ENCODE data around the gene ST6GALNAC6. TPM values are rescaled to one million over a fixed set of nuclear protein-coding genes. Genes with fewer than 3 reads are reported as not detected.

The ST6GALNAC6 gene
- polyA plus RNA-seq, 3 donors, result 8.2 to 14.4 (median 12.0) TPM

DNA sequence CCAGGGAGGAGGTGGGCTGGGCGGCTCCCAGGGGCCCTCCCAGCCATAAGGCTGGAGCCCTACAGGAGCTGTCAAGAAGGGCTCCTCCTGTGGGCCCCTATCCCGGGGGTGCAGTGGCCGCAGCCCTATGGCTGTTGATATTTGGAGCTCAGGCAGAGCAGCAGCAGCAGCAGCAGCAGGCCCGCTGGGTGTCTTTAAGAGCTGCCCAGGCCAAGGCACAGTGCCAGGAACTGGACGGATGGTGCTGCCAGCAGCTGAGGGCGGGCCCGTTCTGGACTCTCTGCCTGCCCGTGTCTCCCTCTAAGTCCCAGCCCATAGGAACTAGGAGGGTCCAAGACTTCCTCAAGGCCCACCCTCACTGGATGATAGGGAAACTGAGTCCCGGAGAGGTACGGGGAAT lies 25.5 kb downstream of the ST6GALNAC6 start:
- Histone ChIP-seq H3K27me3 (ENCODE audit: control insufficient read depth in 2 of 2, insufficient read depth in 2 of 2, low read length in 2 of 2) (peaks cover 6 to 20% of the 10 kb centered on the region in 2 donors), H4K20me1 (ENCODE audit: insufficient read depth, low read length) (no peaks in the 10 kb centered on the region), H3K4me3 (replicated peaks in 1 of 3; ENCODE audit: low read depth in 2 of 3, low read length in 3 of 3) (no peak overlapping the region), H3K4me1 (ENCODE audit: control insufficient read depth in 1 of 2, insufficient read depth in 2 of 2, low read length in 2 of 2) (peaks cover 6 to 15% of the 10 kb centered on the region in 2 donors), H3K27ac (ENCODE audit: low read depth in 1 of 2, low read length in 2 of 2) (no peak overlapping the region), H2AFZ (ENCODE audit: insufficient read depth, low read depth, low read length, poor library complexity, severe bottlenecking) (no peak overlapping the region), H3K79me2 (ENCODE audit: insufficient read depth, low read length) (no peaks in the 10 kb centered on the region), H3K4me2 (replicated peaks; ENCODE audit: extremely low read depth, low read length, poor library complexity, severe bottlenecking) (no peak overlapping the region), H3K36me3 (replicated peaks in 1 of 2; ENCODE audit: control insufficient read depth in 1 of 2, insufficient read depth in 2 of 2, low read length in 2 of 2) (no peaks in the 10 kb centered on the region), H3K9me3 (replicated peaks in 1 of 2; ENCODE audit: control insufficient read depth in 1 of 2, insufficient read depth in 1 of 2, low read length in 2 of 2) (no peaks in the 10 kb centered on the region), H3K9ac (ENCODE audit: insufficient read depth, low read length, poor library complexity, severe bottlenecking) (no peak overlapping the region)
- peaks cover 15 to 25% (median 17%) of the 10 kb centered on the region in 3 donors for H3K27me3 Mint-ChIP-seq (ENCODE audit: low read depth in 3 of 3)
- no peak overlapping the region for H3K27ac Mint-ChIP-seq
- TF ChIP-seq, protein P1, sequence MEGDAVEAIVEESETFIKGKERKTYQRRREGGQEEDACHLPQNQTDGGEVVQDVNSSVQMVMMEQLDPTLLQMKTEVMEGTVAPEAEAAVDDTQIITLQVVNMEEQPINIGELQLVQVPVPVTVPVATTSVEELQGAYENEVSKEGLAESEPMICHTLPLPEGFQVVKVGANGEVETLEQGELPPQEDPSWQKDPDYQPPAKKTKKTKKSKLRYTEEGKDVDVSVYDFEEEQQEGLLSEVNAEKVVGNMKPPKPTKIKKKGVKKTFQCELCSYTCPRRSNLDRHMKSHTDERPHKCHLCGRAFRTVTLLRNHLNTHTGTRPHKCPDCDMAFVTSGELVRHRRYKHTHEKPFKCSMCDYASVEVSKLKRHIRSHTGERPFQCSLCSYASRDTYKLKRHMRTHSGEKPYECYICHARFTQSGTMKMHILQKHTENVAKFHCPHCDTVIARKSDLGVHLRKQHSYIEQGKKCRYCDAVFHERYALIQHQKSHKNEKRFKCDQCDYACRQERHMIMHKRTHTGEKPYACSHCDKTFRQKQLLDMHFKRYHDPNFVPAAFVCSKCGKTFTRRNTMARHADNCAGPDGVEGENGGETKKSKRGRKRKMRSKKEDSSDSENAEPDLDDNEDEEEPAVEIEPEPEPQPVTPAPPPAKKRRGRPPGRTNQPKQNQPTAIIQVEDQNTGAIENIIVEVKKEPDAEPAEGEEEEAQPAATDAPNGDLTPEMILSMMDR (IDR thresholded peaks at IDR 0.05), result no peak
- intact Hi-C loops (cut with micrococcal nuclease), result loop anchor here in 1 of 2 donors (10.0 kb wide), 1 partner anchor 369 kb away; no protein-coding TSS in a partner anchor
- WGBS (ENCODE audit: insufficient coverage), result 96% methylated on average over 5 of the region's 10 CpGs
- H3K9me3 Mint-ChIP-seq, result peaks cover 0 to 4% (median 0%) of the 10 kb centered on the region in 7 donors
- H3K4me3 Mint-ChIP-seq, result no peak overlapping the region
- H3K36me3 Mint-ChIP-seq, result no peaks in the 10 kb centered on the region
- H3K4me1 Mint-ChIP-seq, result peaks cover 11% of the 10 kb centered on the region
- DNase-seq, result no peak

DNA sequence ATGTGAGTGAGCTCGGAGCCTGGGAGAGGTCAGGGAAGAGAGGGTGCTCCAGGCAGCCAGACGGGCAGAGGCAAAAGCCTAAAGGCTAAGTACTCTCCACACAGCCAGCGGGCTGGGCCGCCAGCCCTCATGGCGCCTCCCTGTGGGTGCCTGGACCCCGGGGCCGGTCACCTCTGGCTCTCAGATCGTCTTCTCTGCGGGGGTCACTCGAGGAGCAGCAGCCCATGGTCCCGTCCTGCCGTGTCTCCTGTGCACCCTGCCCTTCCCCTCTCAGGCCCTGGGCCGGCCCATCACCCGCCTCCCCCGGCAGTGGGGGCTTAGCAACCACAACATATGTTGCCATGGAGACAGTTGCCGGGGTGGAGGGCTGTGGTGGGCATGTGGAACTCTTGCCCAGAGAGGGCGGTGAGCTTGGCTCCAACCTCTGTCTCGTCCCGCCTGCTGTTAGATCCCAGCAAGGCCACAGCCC lies 26.1 kb downstream of the ST6GALNAC6 start:
- DNase-seq, result no peak
- Histone ChIP-seq H3K27me3 (ENCODE audit: control insufficient read depth in 2 of 2, insufficient read depth in 2 of 2, low read length in 2 of 2) (peaks cover 5 to 16% of the 10 kb centered on the region in 2 donors), H3K27ac (ENCODE audit: low read depth in 1 of 2, low read length in 2 of 2) (no peak overlapping the region), H3K79me2 (ENCODE audit: insufficient read depth, low read length) (no peaks in the 10 kb centered on the region), H3K4me3 (replicated peaks in 1 of 3; ENCODE audit: low read depth in 2 of 3, low read length in 3 of 3) (no peak overlapping the region), H3K9me3 (replicated peaks in 1 of 2; ENCODE audit: control insufficient read depth in 1 of 2, insufficient read depth in 1 of 2, low read length in 2 of 2) (no peaks in the 10 kb centered on the region), H3K4me1 (ENCODE audit: control insufficient read depth in 1 of 2, insufficient read depth in 2 of 2, low read length in 2 of 2) (peaks cover 6 to 15% of the 10 kb centered on the region in 2 donors), H3K9ac (ENCODE audit: insufficient read depth, low read length, poor library complexity, severe bottlenecking) (no peak overlapping the region), H2AFZ (ENCODE audit: insufficient read depth, low read depth, low read length, poor library complexity, severe bottlenecking) (no peak overlapping the region), H3K4me2 (replicated peaks; ENCODE audit: extremely low read depth, low read length, poor library complexity, severe bottlenecking) (no peak overlapping the region), H4K20me1 (ENCODE audit: insufficient read depth, low read length) (no peaks in the 10 kb centered on the region), H3K36me3 (replicated peaks in 1 of 2; ENCODE audit: control insufficient read depth in 1 of 2, insufficient read depth in 2 of 2, low read length in 2 of 2) (no peaks in the 10 kb centered on the region)
- Mint-ChIP-seq H3K27me3 (ENCODE audit: low read depth in 3 of 3) (peaks cover 9 to 19% (median 14%) of the 10 kb centered on the region in 3 donors), H3K27ac (no peak overlapping the region), H3K4me3 (no peak overlapping the region), H3K36me3 (no peaks in the 10 kb centered on the region), H3K9me3 (peaks cover 0 to 4% (median 0%) of the 10 kb centered on the region in 7 donors), H3K4me1 (peaks cover 11% of the 10 kb centered on the region)
- TF ChIP-seq, protein P1 (IDR thresholded peaks at IDR 0.05), result no peak
- WGBS (ENCODE audit: insufficient coverage), result 86% methylated on average over 15 of the region's 19 CpGs
- intact Hi-C loops (cut with micrococcal nuclease), result loop anchor here in 1 of 2 donors (10.0 kb wide), 1 partner anchor 368 kb away; no protein-coding TSS in a partner anchor
